Gastroesophageal sphincter (tissue), 4 donors: ENCODE measurements around the gene PPM1N. TPM values are rescaled to one million over a fixed set of nuclear protein-coding genes. Genes with fewer than 3 reads are reported as not detected.

Experiments
- ATAC-seq: fragments of 150-250 bp; one replicate; pipeline ENCODE4 v1.9.1; 2016; ENCODE audit warnings: mild to moderate bottlenecking, moderate library complexity
- H3K27ac ChIP-seq, 4 donors: fragments of 200-600 bp; sonication (generic) in 3 of 4; 1 replicate in 3 of 4; 2 replicates in 1 of 4; pipeline ENCODE4 v1.5.1; 2016 to 2019
- H3K27me3 ChIP-seq: fragments of 200-600 bp; sonication (generic); one replicate; pipeline ENCODE4 v1.5.1; 2019
- H3K36me3 ChIP-seq, 2 donors: fragments of 200-600 bp; sonication (generic); one replicate each; pipeline ENCODE4 v1.5.1; 2019; ENCODE audit warnings: control low read depth in 1 of 2
- H3K4me1 ChIP-seq, 3 donors: fragments of 200-600 bp; sonication (generic); 1 replicate in 2 of 3; 2 replicates in 1 of 3; pipeline ENCODE4 v1.5.1; 2016 to 2019; ENCODE audit warnings: control low read depth in 2 of 3
- H3K4me3 ChIP-seq, 2 donors: fragments of 200-600 bp; sonication (generic); one replicate each; pipeline ENCODE4 v1.5.1; 2019; ENCODE audit warnings: mild to moderate bottlenecking in 1 of 2, moderate library complexity in 1 of 2
- H3K9me3 ChIP-seq, 3 donors: fragments of 200-600 bp; sonication (generic); one replicate each; pipeline ENCODE4 v1.5.1; 2017 to 2019; ENCODE audit warnings: control low read depth in 2 of 3
- CTCF ChIP-seq, 4 experiments: fragments of 200-600 bp in 2 of 4; fragments of 450-650 bp in 2 of 4; sonication (generic) in 1 of 4; IDR thresholded peaks; one replicate each; pipeline ENCODE4 v1.5.1; 2017 to 2019; ENCODE audit warnings: antibody characterized with exemption in 4 of 4, mild to moderate bottlenecking in 2 of 4, moderate library complexity in 2 of 4
- EP300 ChIP-seq: sonication (generic); formaldehyde crosslinking; IDR thresholded peaks from one replicate; pipeline ENCODE4 v1.6.1; 2017; ENCODE audit warnings: antibody characterized with exemption, mild to moderate bottlenecking
- POLR2A ChIP-seq, 2 donors: fragments of 450-650 bp; IDR thresholded peaks; one replicate each; pipeline ENCODE4 v1.6.1; 2017; ENCODE audit warnings: antibody characterized with exemption in 2 of 2, mild to moderate bottlenecking in 2 of 2, moderate library complexity in 1 of 2
- POLR2AphosphoS5 ChIP-seq: sonication (generic); formaldehyde crosslinking; IDR thresholded peaks from one replicate; pipeline ENCODE4 v1.6.1; 2017; ENCODE audit warnings: antibody characterized with exemption
- WGBS, 2 donors: methylation state at CpG; one replicate each; pipeline ENCODE4 v1.1.5; 2018; ENCODE audit warnings: low coverage in 1 of 2; 5-methylcytosine and 5-hydroxymethylcytosine counted together
- total RNA-seq, 4 donors: library from RNA; depleted of rRNA; stranded (reverse); fragments of >200 nt; gene quantifications; one replicate each; pipeline ENCODE4 v1.1.0, GENCODE V29; 2016

Gene PPM1N
- total RNA-seq, 4 donors from 2014 or later = 0.96 to 3.2 (median 2.1) TPM

DNA sequence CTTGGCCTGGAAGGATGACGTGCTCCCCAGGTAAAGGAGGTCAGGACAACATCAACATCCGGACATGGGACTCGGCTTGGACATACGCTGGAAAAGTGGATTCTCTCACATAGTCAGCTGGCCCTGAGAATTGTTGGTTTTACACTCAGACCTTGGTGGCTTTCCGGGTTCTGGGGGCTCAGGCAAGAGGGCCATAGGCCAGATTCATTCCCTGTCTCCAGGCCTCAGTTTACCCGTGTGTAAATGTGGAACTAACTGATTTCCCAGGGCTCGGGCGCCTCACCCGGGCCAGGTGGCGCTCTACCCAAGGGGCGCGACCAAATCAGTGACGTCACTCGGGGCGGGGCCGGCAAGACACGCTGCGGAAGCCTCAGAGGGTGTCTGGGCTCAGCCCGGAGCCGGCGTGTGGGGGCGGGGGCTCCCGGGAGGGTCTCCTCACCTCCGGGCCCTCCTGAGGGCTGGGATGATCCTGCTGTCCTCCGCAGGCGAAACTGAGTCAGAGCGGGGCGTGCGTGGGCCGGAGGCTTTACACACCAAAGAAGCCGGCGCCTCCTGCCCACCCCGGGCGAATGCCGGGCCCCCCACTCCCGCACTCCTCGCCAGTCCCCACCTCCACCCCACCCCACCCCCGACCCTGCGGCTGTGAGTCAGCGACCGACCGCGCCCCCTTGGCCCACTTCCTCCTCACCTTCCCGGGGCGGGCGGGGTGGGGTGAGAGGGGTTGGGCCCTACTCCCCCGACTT lies 8.2 kb downstream of the PPM1N start:
- peak; percentile 68 to 69 for TF ChIP-seq POLR2A (IDR thresholded peaks at IDR 0.05)
- no peak for TF ChIP-seq EP300
- TF ChIP-seq CTCF (IDR thresholded peaks at IDR 0.05) = peak in 3 of 4 experiments; percentile 10 to 77 (median 26)
- peak; percentile 54 for TF ChIP-seq POLR2AphosphoS5
- H3K9me3 ChIP-seq = no peaks in the 10 kb centered on the region
- ATAC-seq = peak; percentile 85
- H3K27ac ChIP-seq = peak overlapping the region; percentile 82 to 97 (median 92)
- no peaks in the 10 kb centered on the region for H3K27me3 ChIP-seq
- WGBS, 2 donors = 7% methylated on average over 3 of the region's 47 CpGs; no CpG with 5 or more reads in 1 of the 2 donors
- H3K4me1 ChIP-seq = peaks cover 0 to 33% (median 0%) of the 10 kb centered on the region in 3 donors
- H3K36me3 ChIP-seq = no peaks in the 10 kb centered on the region
- peak overlapping the region; percentile 97 to 100 for H3K4me3 ChIP-seq

- Histone ChIP-seq H3K27me3 (no peaks in the 10 kb centered on the region), H3K36me3 (no peaks in the 10 kb centered on the region), H3K4me1 (peaks cover 0 to 42% (median 0%) of the 10 kb centered on the region in 3 donors), H3K4me3 (peak within 1 kb of the TSS; percentile 97 to 100), H3K27ac (peak within 1 kb of the TSS; percentile 82 to 97 (median 92)), H3K9me3 (no peaks in the 10 kb centered on the region)
- ATAC-seq = peak; percentile 75
- TF ChIP-seq POLR2AphosphoS5 (peak; percentile 97), CTCF (IDR thresholded peaks at IDR 0.05) (peak in 1 of 4 experiments; percentile 5), EP300 (no peak), POLR2A (IDR thresholded peaks at IDR 0.05) (peak; percentile 86 to 92)
- 0% methylated on average over 13 of the region's 65 CpGs; no CpG with 5 or more reads in 1 of the 2 donors for WGBS, 2 donors
These were observed 9.0 kb downstream of the PPM1N start, which contains the start of gene VASP for GRCh38 chr19:45506989-45507871. Gene VASP, plus strand, starts transcription at chr19:45507479. Its CDS starts 293 bp downstream, at chr19:45507772.

- H3K9me3 ChIP-seq = no peaks in the 10 kb centered on the region
- H3K4me3 ChIP-seq = peak overlapping the region; percentile 97 to 100
- H3K4me1 ChIP-seq = peaks cover 0 to 49% (median 2%) of the 10 kb centered on the region in 3 donors
- TF ChIP-seq CTCF (IDR thresholded peaks at IDR 0.05) = no peak
- no peak for TF ChIP-seq POLR2AphosphoS5
- no peak for TF ChIP-seq EP300
- TF ChIP-seq POLR2A (IDR thresholded peaks at IDR 0.05) = no peak
- no peak for ATAC-seq
- H3K27ac ChIP-seq = peak overlapping the region; percentile 82 to 97 (median 92)
- no CpG with 5 or more reads among the region's 22 CpGs for WGBS, 2 donors
- H3K27me3 ChIP-seq = no peaks in the 10 kb centered on the region
- no peaks in the 10 kb centered on the region for H3K36me3 ChIP-seq
These were observed 9.7 kb downstream of the PPM1N start for GRCh38 chr19:45507872-45508416.

- peaks cover 0 to 54% (median 3%) of the 10 kb centered on the region in 3 donors for H3K4me1 ChIP-seq
- H3K4me3 ChIP-seq = peak overlapping the region; percentile 97 to 100
- no CpG with 5 or more reads among the region's 26 CpGs for WGBS, 2 donors
- TF ChIP-seq POLR2AphosphoS5 = no peak
- no peak for TF ChIP-seq CTCF (IDR thresholded peaks at IDR 0.05)
- TF ChIP-seq POLR2A (IDR thresholded peaks at IDR 0.05) = no peak
- TF ChIP-seq EP300 = no peak
- no peaks in the 10 kb centered on the region for H3K27me3 ChIP-seq
- H3K36me3 ChIP-seq = no peaks in the 10 kb centered on the region
- H3K27ac ChIP-seq = peak overlapping the region; percentile 82 to 97 (median 92)
- no peaks in the 10 kb centered on the region for H3K9me3 ChIP-seq
- no peak for ATAC-seq
These were observed 10.2 kb downstream of the PPM1N start for GRCh38 chr19:45508417-45508860.
